Kidney epithelial cell (primary cell): Measurements from ENCODE around the gene PALLD. TPM values are rescaled to one million over a fixed set of nuclear protein-coding genes. Genes with fewer than 3 reads are reported as not detected.

Experiments used
- DNase-seq: peaks from one replicate; pipeline ENCODE4 v3.0.0-alpha.2; 2010; ENCODE audit warnings: low read depth
- H3K27me3 ChIP-seq: 2 replicates; pipeline ENCODE4 v1.6.0; 2011; ENCODE audit warnings: low read length; ENCODE audit not compliant: control insufficient read depth, insufficient read depth
- H3K36me3 ChIP-seq: 2 replicates; pipeline ENCODE4 v1.5.1; 2011; ENCODE audit warnings: low read length; ENCODE audit not compliant: control insufficient read depth, insufficient read depth
- H3K4me3 ChIP-seq: 2 replicates; pipeline ENCODE4 v1.5.1; 2011; ENCODE audit warnings: low read depth, mild to moderate bottlenecking, control low read depth, low read length
- total RNA-seq: library from RNA; depleted of rRNA; stranded (reverse); fragments of >200 nt; gene quantifications from 2 replicates; pipeline ENCODE4 v1.2.3, GENCODE V29; 2015
- TF ChIP-seq, protein P1 (sequence below): IDR thresholded peaks from 2 replicates; pipeline ENCODE4 v1.5.1; 2011; ENCODE audit warnings: mild to moderate bottlenecking, moderate library complexity, low read length, control low read depth, inconsistent platforms; ENCODE audit not compliant: insufficient read depth, poor library complexity, severe bottlenecking

PALLD gene
- total RNA-seq, 1 donor from 2014 or later = 77.4 TPM

DNA sequence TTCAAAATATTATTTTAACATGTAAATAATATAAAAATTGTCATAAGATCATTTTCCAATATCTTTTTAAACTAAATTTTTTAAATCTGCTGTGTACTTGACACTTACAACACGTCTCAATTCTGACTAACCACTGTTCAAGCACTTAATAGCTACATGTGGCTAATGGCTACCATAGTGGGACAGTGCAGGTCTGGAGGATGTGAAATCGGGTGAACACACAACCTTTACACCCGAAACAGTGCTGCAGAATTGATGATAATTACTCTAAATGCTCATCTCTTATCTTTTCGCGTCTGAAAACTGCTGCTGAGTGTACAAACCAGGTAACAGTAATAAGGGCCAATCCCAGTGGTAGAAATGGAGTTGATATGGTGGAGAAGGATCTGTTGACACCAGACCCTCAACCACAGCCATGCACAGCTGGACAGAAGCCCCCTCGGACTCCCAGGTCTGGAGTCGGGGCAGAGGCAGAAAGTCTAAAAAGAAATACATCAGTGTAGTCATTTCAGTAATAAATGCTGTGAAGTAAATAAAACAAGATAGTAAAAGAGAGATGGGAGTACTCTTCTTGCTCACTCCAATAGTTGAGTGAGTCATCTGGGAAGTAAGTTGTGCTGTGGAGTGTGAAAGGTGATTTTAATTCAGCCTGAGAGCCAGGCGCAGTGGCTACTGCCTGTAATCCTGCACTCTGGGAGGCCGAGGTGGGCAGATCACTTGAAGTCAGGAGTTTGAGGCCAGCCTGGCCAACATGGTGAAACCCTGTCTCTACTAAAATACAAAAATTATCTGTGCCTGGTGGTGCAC, 363.2 kb downstream of the PALLD start:
- peak; percentile 59 for DNase-seq
- Histone ChIP-seq H3K4me3 (no peak overlapping the region), H3K36me3 (no peaks in the 10 kb centered on the region), H3K27me3 (no peaks in the 10 kb centered on the region)
- TF ChIP-seq, protein P1, sequence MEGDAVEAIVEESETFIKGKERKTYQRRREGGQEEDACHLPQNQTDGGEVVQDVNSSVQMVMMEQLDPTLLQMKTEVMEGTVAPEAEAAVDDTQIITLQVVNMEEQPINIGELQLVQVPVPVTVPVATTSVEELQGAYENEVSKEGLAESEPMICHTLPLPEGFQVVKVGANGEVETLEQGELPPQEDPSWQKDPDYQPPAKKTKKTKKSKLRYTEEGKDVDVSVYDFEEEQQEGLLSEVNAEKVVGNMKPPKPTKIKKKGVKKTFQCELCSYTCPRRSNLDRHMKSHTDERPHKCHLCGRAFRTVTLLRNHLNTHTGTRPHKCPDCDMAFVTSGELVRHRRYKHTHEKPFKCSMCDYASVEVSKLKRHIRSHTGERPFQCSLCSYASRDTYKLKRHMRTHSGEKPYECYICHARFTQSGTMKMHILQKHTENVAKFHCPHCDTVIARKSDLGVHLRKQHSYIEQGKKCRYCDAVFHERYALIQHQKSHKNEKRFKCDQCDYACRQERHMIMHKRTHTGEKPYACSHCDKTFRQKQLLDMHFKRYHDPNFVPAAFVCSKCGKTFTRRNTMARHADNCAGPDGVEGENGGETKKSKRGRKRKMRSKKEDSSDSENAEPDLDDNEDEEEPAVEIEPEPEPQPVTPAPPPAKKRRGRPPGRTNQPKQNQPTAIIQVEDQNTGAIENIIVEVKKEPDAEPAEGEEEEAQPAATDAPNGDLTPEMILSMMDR = no peak

DNA sequence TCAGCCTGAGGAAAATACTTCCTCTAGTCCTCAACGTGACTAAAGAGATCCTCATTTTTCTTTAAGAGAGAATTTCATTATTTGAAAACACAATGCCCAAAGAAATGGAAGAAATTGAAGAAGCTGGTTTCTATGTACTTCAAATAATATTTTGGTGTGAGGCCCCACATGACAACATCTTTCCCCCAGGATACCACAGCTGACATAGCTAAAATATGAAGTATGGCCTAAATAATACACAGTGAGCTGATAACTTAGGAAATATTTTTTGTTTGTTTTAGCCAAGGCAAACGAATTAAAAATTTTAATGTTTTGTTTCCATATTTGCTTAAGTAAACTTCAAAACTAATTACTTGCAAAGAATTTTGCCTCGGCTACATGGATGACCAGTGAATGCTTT, 364.0 kb downstream of the PALLD start:
- TF ChIP-seq, protein P1 = no peak
- DNase-seq = no peak
- Histone ChIP-seq H3K36me3 (no peaks in the 10 kb centered on the region), H3K27me3 (no peaks in the 10 kb centered on the region), H3K4me3 (no peak overlapping the region)

DNA sequence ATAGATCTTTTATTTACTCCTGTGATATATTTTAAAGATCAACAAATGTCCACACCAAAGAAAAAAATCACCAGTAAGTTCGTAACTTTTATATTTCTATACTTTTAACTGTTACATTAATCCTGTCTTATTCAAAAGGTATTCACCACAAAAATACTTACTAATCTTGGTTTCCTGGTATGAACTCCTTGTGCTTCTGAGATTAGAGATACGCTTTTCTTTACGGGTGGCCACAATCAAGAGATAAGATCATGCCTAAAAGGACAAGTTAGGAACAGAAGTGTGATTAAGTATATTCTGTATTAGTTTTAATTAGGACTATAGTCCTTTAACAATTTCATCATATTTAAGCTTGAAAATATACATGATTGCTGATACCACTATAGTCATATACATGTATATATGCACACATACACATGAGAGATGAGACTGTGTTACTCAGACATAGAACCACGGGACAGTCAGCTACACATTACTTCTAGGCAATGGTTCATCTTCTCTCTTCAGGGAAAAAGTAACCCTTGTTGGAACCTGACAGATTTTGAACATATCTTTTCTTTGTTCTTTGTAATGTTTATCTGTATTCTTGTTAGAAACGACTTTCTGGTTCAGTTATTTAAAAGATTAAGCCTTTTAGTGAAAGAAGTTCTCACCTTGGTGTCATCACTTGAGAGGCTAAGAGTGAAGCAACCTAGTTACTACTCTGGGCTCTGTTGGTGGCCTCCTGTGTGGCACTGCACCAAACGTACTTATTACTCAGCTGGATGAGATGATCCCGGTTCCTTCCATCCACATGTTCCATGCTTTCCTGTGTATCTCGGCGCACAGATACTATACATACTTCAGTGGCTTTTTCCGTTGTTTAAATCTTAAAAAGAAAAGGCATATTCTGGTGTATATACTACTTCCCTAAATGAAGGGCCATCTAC, 367.1 kb downstream of the PALLD start:
- DNase-seq = no peak
- no peaks in the 10 kb centered on the region for H3K36me3 ChIP-seq
- no peaks in the 10 kb centered on the region for H3K27me3 ChIP-seq
- TF ChIP-seq, protein P1 = no peak
- H3K4me3 ChIP-seq = no peak overlapping the region

DNA sequence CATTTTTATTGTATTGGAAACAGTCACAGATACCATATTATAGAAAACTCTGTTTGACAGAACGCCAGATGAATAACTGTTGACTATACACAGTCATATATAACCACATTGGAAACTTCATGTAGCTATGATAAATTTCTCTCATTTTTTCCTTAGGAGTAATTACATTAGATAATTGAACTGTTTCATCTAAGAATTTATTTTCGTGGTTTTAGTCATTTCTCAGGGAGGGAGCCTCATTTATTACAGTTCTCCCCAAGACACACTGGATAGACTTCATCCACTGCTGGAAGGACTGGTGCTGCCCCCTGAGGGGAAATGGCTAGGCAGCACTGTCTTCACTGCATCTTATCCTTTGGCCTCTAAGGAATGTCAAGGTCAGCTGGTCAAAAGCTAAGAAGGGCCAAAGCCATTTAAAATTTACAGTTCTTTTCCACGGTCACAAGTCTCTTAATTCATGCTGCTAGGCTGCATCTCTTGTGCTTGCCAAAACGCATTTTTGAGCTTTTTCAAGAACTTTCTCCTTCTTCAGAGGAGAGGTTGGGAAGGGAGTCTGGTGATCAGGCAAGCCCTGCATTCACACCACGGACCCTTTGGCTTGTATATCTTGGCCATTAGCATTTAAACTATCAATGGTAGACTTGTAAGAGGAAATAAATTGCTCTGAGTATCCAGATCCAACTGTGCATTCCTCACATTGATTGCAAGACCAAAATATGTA, 368.1 kb downstream of the PALLD start:
- Histone ChIP-seq H3K27me3 (no peaks in the 10 kb centered on the region), H3K4me3 (no peak overlapping the region), H3K36me3 (no peaks in the 10 kb centered on the region)
- TF ChIP-seq, protein P1 = peak; percentile 19
- no peak for DNase-seq

DNA sequence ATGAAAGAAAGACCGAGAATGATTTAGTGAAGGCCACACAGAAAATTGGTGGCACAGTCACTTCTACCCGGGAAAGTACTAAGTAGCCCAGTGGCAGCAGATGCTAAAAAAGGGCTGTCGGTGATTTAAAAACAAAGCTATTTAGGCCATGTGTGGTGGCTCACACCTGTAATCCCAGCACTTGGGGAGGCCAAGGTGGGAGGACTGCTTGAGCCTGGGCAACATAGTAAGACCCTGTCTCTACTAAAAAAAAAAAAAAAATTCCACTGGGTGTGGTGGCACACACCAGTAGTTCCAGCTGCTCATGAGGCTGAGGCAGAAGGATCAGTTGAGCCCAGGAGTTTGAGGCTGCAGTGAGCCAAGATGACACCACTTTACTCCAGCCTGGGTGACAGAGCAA, 369.0 kb downstream of the PALLD start:
- TF ChIP-seq, protein P1 = no peak
- DNase-seq = no peak
- no peaks in the 10 kb centered on the region for H3K36me3 ChIP-seq
- no peaks in the 10 kb centered on the region for H3K27me3 ChIP-seq
- H3K4me3 ChIP-seq = no peak overlapping the region
